Thymus (tissue), 11 donors: ENCODE results near the gene C2orf74. TPM values are rescaled to one million over a fixed set of nuclear protein-coding genes. Genes with fewer than 3 reads are reported as not detected.
"Not testable (repeated sequence)": the region's sequence is repeated elsewhere in the genome, so short reads cannot be mapped to it uniquely, and the experiment has no call there.

Source experiments
- DNase-seq, 9 donors: peaks; one replicate each; pipeline ENCODE4 v3.0.0-alpha.2; 2013; ENCODE audit warnings: low spot score in 9 of 9, low read depth in 6 of 9, missing footprints in 1 of 9
- H3K27ac ChIP-seq, 2 donors: one replicate each; pipeline ENCODE4 v1.5.1; 2013; ENCODE audit warnings: control low read depth in 1 of 2, low read depth in 1 of 2, low read length in 1 of 2, mild to moderate bottlenecking in 1 of 2, moderate library complexity in 1 of 2
- H3K27me3 ChIP-seq, 2 donors: one replicate each; pipeline ENCODE4 v1.5.1; 2013; ENCODE audit warnings: low read length in 1 of 2; ENCODE audit not compliant: control insufficient read depth in 2 of 2, insufficient read depth in 1 of 2
- H3K36me3 ChIP-seq, 2 donors: one replicate each; pipeline ENCODE4 v1.5.1; 2013; ENCODE audit warnings: low read length in 1 of 2, mild to moderate bottlenecking in 1 of 2, moderate library complexity in 1 of 2; ENCODE audit not compliant: control insufficient read depth in 2 of 2, insufficient read depth in 2 of 2
- H3K4me1 ChIP-seq, 2 donors: one replicate each; pipeline ENCODE4 v1.5.1; 2013; ENCODE audit warnings: low read length in 2 of 2; ENCODE audit not compliant: control insufficient read depth in 2 of 2, insufficient read depth in 2 of 2
- H3K4me3 ChIP-seq, 2 donors: one replicate each; pipeline ENCODE4 v1.5.1; 2013; ENCODE audit warnings: low read length in 2 of 2, control low read depth in 1 of 2, mild to moderate bottlenecking in 1 of 2
- H3K9me3 ChIP-seq, 2 donors: one replicate each; pipeline ENCODE4 v1.5.1; 2013; ENCODE audit warnings: low read length in 1 of 2, mild to moderate bottlenecking in 1 of 2; ENCODE audit not compliant: control insufficient read depth in 2 of 2, insufficient read depth in 1 of 2
- WGBS: extraction: QIAGEN DNeasy Blood & Tissue Kit; methylation state at CpG from one replicate; pipeline ENCODE4 v1.1.7; 2013; 5-methylcytosine and 5-hydroxymethylcytosine counted together
- polyA plus RNA-seq: library from polyadenylated mRNA; stranded (reverse); fragments of 200-250 nt; gene quantifications from one replicate; pipeline ENCODE4 v1.2.3, GENCODE V29; 2013
- total RNA-seq: library from RNA; stranded (reverse); fragments of 120-200 nt; gene quantifications from one replicate; pipeline ENCODE4 v1.2.4, GENCODE V29; 2013
- donor health status: healthy.

C2orf74 gene
- total and polyA plus RNA-seq, 2 donors, result 29.8 to 51.6 TPM

- WGBS, result 94% methylated on average over 3 of the region's 3 CpGs
- Histone ChIP-seq H3K4me3 (no peak overlapping the region), H3K36me3 (peaks cover 3 to 8% of the 10 kb centered on the region in 2 donors)
These were observed 3.5 kb upstream of the C2orf74 start for GRCh38 chr2:61158356-61158955.

GRCh38 chr2:61162721-61163120 lies 733 bp downstream of the C2orf74 start:
- Histone ChIP-seq H3K36me3 (peaks cover 11 to 21% of the 10 kb centered on the region in 2 donors), H3K4me3 (no peak overlapping the region), H3K9me3 (peaks cover 0 to 7% of the 10 kb centered on the region in 2 donors), H3K4me1 (no peaks in the 10 kb centered on the region), H3K27me3 (no peaks in the 10 kb centered on the region), H3K27ac (no peak overlapping the region)
- no peak for DNase-seq
- 91% methylated on average over 5 of the region's 5 CpGs for WGBS

More at GRCh38 chr2:61158356-61158955, 3.5 kb upstream of the C2orf74 start:
- Histone ChIP-seq H3K27ac (no peak overlapping the region), H3K9me3 (peaks cover 0 to 10% of the 10 kb centered on the region in 2 donors), H3K4me1 (no peaks in the 10 kb centered on the region), H3K27me3 (no peaks in the 10 kb centered on the region)
- DNase-seq, result no peak

- not testable (repeated sequence) for H3K9me3 ChIP-seq, H3K4me1 ChIP-seq, H3K27me3 ChIP-seq, H3K27ac ChIP-seq, H3K4me3 ChIP-seq, DNase-seq
- 97% methylated on average over 7 of the region's 7 CpGs for WGBS
- H3K36me3 ChIP-seq, result peaks cover 7 to 13% of the 10 kb centered on the region in 2 donors
These were observed 3.1 kb downstream of the C2orf74 start for GRCh38 chr2:61165082-61165481.

- no peak for DNase-seq
- H3K4me1 ChIP-seq, result no peaks in the 10 kb centered on the region
- H3K36me3 ChIP-seq, result peaks cover 7 to 13% of the 10 kb centered on the region in 2 donors
- no peaks in the 10 kb centered on the region for H3K27me3 ChIP-seq
- H3K4me3 ChIP-seq, result no peak overlapping the region
- H3K9me3 ChIP-seq, result no peaks in the 10 kb centered on the region
- 97% methylated on average over 3 of the region's 3 CpGs for WGBS
- H3K27ac ChIP-seq, result no peak overlapping the region
These were observed 4.0 kb downstream of the C2orf74 start for GRCh38 chr2:61165946-61166345.

GRCh38 chr2:61167579-61167978 lies 5.6 kb downstream of the C2orf74 start:
- Histone ChIP-seq H3K4me3 (no peak overlapping the region), H3K9me3 (no peaks in the 10 kb centered on the region), H3K36me3 (peaks cover 7 to 13% of the 10 kb centered on the region in 2 donors), H3K27ac (no peak overlapping the region), H3K4me1 (no peaks in the 10 kb centered on the region), H3K27me3 (no peaks in the 10 kb centered on the region)
- DNase-seq, result no peak
- WGBS, result 98% methylated on average over 10 of the region's 10 CpGs

- peaks cover 0 to 5% of the 10 kb centered on the region in 2 donors for H3K4me1 ChIP-seq
- no peaks in the 10 kb centered on the region for H3K36me3 ChIP-seq
- no peaks in the 10 kb centered on the region for H3K9me3 ChIP-seq
- H3K27me3 ChIP-seq, result no peaks in the 10 kb centered on the region
- no peak overlapping the region for H3K4me3 ChIP-seq
- DNase-seq, result no peak
- H3K27ac ChIP-seq, result no peak overlapping the region
- 92% methylated on average over 1 of the region's 1 CpG for WGBS
These were observed 10.7 kb downstream of the C2orf74 start for GRCh38 chr2:61172671-61173070.

- 95% methylated on average over 4 of the region's 4 CpGs for WGBS
- Histone ChIP-seq H3K9me3 (peaks cover 0 to 4% of the 10 kb centered on the region in 2 donors), H3K27ac (no peak overlapping the region), H3K27me3 (no peaks in the 10 kb centered on the region), H3K4me1 (peaks cover 2 to 7% of the 10 kb centered on the region in 2 donors), H3K4me3 (no peak overlapping the region), H3K36me3 (no peaks in the 10 kb centered on the region)
- no peak for DNase-seq
These were observed 11.1 kb downstream of the C2orf74 start for GRCh38 chr2:61173116-61173515.

GRCh38 chr2:61175036-61175435 lies 13.0 kb downstream of the C2orf74 start:
- Histone ChIP-seq H3K36me3 (peaks cover 0 to 10% of the 10 kb centered on the region in 2 donors), H3K27me3 (no peaks in the 10 kb centered on the region), H3K9me3 (peaks cover 0 to 4% of the 10 kb centered on the region in 2 donors), H3K4me3 (no peak overlapping the region), H3K27ac (no peak overlapping the region), H3K4me1 (peaks cover 16 to 25% of the 10 kb centered on the region in 2 donors)
- WGBS, result 94% methylated on average over 8 of the region's 8 CpGs
- DNase-seq, result no peak

GRCh38 chr2:61176755-61177726 lies 15.1 kb downstream of the C2orf74 start:
- peaks cover 16 to 35% of the 10 kb centered on the region in 2 donors for H3K4me1 ChIP-seq
- no peaks in the 10 kb centered on the region for H3K27me3 ChIP-seq
- H3K27ac ChIP-seq, result peak overlapping the region; percentile 89 to 95
- H3K4me3 ChIP-seq, result peak overlapping the region; percentile 78 to 85
- H3K9me3 ChIP-seq, result peaks cover 0 to 4% of the 10 kb centered on the region in 2 donors
- H3K36me3 ChIP-seq, result peaks cover 16 to 30% of the 10 kb centered on the region in 2 donors
- WGBS, result under 1% methylated on average over 111 of the region's 111 CpGs
- DNase-seq, result peak; percentile 59 to 97 (median 92)
